Panc1 (cell line): Measurements from ENCODE around the gene DSCAM. TPM values are rescaled to one million over a fixed set of nuclear protein-coding genes. Genes with fewer than 3 reads are reported as not detected.

Experiments used
- ATAC-seq: fragments of 200-7000 bp; cut with Tn5 transposase; 2 replicates; pipeline ENCODE4 v1.9.1; 2020; ENCODE audit warnings: mild to moderate bottlenecking, moderate library complexity
- BruUV-seq: library from RNA; stranded (reverse); fragments of 400-500 nt; replicated peaks from 2 replicates; lab custom pipeline; 2021; lab: Mats Ljungman, UMichigan
- CTCF ChIA-PET: fragments of 300-600 bp; sonication (Branson Sonifier 250); formaldehyde crosslinking; loops from one replicate; lab custom pipeline; 2022; ENCODE audit warnings: antibody characterized with exemption; lab: Charles Lee
- POLR2A ChIA-PET: fragments of 300-600 bp; sonication (Branson Sonifier 250); formaldehyde crosslinking; loops from one replicate; lab custom pipeline; 2022; ENCODE audit warnings: antibody characterized with exemption; lab: Charles Lee
- DNase-seq: peaks from one replicate; pipeline ENCODE4 v3.0.0-alpha.2; 2010; ENCODE audit warnings: low read depth, low spot score
- H3K27ac ChIP-seq: 2 replicates; pipeline ENCODE4 v1.5.1; 2011; ENCODE audit warnings: mild to moderate bottlenecking, low read length, inconsistent platforms
- H3K27me3 ChIP-seq: fragments of 200-500 bp; sonication (Bioruptor generic); 2 replicates; pipeline ENCODE4 v1.6.0; 2014; ENCODE audit warnings: low read length, inconsistent platforms; ENCODE audit not compliant: control insufficient read depth, insufficient read depth
- H3K36me3 ChIP-seq: fragments of 200-500 bp; sonication (Bioruptor generic); 2 replicates; pipeline ENCODE4 v1.5.1; 2014; ENCODE audit warnings: inconsistent platforms, mild to moderate bottlenecking, low read length, moderate library complexity; ENCODE audit not compliant: control insufficient read depth, insufficient read depth
- H3K4me1 ChIP-seq: 2 replicates; pipeline ENCODE4 v1.5.1; 2011; ENCODE audit warnings: inconsistent platforms, mild to moderate bottlenecking, low read length, moderate library complexity; ENCODE audit not compliant: control insufficient read depth, insufficient read depth
- H3K4me3 ChIP-seq, 2 experiments: 2 replicates each; pipeline ENCODE4 v1.5.1; 2011 to 2012; ENCODE audit warnings: low read depth in 2 of 2, low read length in 2 of 2, mild to moderate bottlenecking in 2 of 2, inconsistent platforms in 1 of 2, moderate library complexity in 1 of 2
- H3K9me3 ChIP-seq: fragments of 200-500 bp; sonication (Bioruptor generic); 2 replicates; pipeline ENCODE4 v1.5.1; 2014; ENCODE audit warnings: low read depth, mild to moderate bottlenecking, inconsistent platforms, low read length, moderate library complexity; ENCODE audit not compliant: control insufficient read depth, insufficient read depth
- POLR2AphosphoS5 ChIP-seq: IDR thresholded peaks from 2 replicates; pipeline ENCODE4 v1.6.1; 2012; ENCODE audit warnings: mild to moderate bottlenecking, low read depth, low read length, moderate library complexity
- SIN3A ChIP-seq: IDR thresholded peaks from 2 replicates; pipeline ENCODE4 v1.6.1; 2012; ENCODE audit warnings: low read depth, mild to moderate bottlenecking, low read length, moderate library complexity, borderline replicate concordance; ENCODE audit not compliant: insufficient read depth
- TCF7L2 ChIP-seq: IDR thresholded peaks from 2 replicates; pipeline ENCODE4 v1.6.1; 2011; ENCODE audit warnings: mild to moderate bottlenecking, low read depth, low read length, inconsistent platforms
- in situ Hi-C: cut with HindIII; loops from 2 replicates; pipeline ENCODE4 v1.10.0; 2016; ENCODE audit warnings: low sequenced_read_pairs, low pct_unique_long_range_greater_than_20kb
- intact Hi-C: fragments of 100-400 bp; cut with micrococcal nuclease; formaldehyde crosslinking; loops from one replicate; pipeline ENCODE4 v1.10.0; 2022; ENCODE audit not compliant: unreplicated experiment
- total RNA-seq: library from RNA; stranded (reverse); gene quantifications from one replicate; pipeline ENCODE4 v1.2.1, GENCODE V29; 2021; ENCODE audit not compliant: unreplicated experiment
- TF ChIP-seq, protein P1 (sequence below): fragments of 450-650 bp; IDR thresholded peaks from 2 replicates; pipeline ENCODE4 v1.5.1; 2017; ENCODE audit warnings: mild to moderate bottlenecking
- TF ChIP-seq, protein P2 (sequence below), 2 experiments: IDR thresholded peaks; 2 replicates each; pipeline ENCODE4 v1.6.1; 2011 to 2012; ENCODE audit warnings: low read depth in 2 of 2, control low read depth in 1 of 2, low read length in 1 of 2, mild to moderate bottlenecking in 1 of 2, moderate library complexity in 1 of 2; ENCODE audit not compliant: insufficient read depth in 1 of 2

Gene DSCAM
- total RNA-seq, 1 experiment from 2014 or later = not detected

DNA sequence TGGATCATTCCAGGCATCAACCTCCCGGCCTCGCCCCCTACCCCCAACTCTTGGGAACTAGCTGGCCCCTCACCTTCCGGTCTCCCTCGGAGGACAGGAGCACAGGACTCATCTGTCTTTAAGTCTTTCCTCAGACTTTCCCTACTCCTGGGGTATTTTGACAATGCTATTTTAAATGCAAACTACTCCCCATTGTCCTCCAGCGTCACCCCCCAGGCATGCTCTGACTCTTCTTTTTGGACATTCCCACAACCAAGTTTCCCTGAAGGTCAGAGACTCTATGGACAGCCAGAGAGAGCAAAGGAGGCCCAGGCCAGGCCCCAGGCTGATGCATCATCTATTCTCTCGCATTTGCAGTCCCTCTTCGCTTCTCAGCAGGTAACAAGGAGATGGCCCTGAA, 555.4 kb downstream of the DSCAM start:
- no peaks in the 10 kb centered on the region for H3K36me3 ChIP-seq
- DNase-seq (no peak), ATAC-seq (no peak)
- no TSS peak for BruUV-seq
- H3K27ac ChIP-seq = no peak overlapping the region
- no peak for TF ChIP-seq TCF7L2
- H3K9me3 ChIP-seq = no peaks in the 10 kb centered on the region
- intact Hi-C loops = no loop called here
- in situ Hi-C loops = no loop called here
- no peaks in the 10 kb centered on the region for H3K27me3 ChIP-seq
- no peak overlapping the region for H3K4me3 ChIP-seq
- ChIA-PET POLR2A (no interaction called here), CTCF (interaction anchor here (0.7 kb wide), 1 partner anchor 407 kb away, joined by 10 read pairs; no protein-coding TSS in a partner anchor)
- H3K4me1 ChIP-seq = no peaks in the 10 kb centered on the region

DNA sequence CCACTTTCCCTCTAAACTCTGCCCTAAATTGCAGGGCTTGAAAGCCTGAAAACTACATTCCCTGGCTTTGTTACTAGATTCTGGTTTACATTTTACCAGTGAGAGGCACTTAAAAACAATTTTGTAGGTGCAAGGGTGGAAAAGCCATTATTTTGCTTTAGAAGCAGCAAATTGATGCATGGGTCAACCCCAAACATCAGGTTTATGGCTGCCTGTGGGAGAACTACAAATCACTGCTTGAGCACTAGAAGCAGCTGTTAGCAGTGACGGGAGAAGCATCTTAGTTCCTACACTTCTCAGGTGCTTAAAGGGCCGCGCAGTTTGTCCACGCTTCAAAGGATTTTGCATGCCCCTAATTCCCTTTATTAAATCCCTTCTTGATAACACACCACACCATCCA, 562.5 kb downstream of the DSCAM start:
- no peak overlapping the region for H3K4me3 ChIP-seq
- H3K27ac ChIP-seq = no peak overlapping the region
- H3K36me3 ChIP-seq = no peaks in the 10 kb centered on the region
- H3K27me3 ChIP-seq = no peaks in the 10 kb centered on the region
- CTCF ChIA-PET = no interaction called here
- DNase-seq = no peak
- no peak for TF ChIP-seq TCF7L2
- TF ChIP-seq POLR2AphosphoS5 = no peak
- TF ChIP-seq, protein P1, sequence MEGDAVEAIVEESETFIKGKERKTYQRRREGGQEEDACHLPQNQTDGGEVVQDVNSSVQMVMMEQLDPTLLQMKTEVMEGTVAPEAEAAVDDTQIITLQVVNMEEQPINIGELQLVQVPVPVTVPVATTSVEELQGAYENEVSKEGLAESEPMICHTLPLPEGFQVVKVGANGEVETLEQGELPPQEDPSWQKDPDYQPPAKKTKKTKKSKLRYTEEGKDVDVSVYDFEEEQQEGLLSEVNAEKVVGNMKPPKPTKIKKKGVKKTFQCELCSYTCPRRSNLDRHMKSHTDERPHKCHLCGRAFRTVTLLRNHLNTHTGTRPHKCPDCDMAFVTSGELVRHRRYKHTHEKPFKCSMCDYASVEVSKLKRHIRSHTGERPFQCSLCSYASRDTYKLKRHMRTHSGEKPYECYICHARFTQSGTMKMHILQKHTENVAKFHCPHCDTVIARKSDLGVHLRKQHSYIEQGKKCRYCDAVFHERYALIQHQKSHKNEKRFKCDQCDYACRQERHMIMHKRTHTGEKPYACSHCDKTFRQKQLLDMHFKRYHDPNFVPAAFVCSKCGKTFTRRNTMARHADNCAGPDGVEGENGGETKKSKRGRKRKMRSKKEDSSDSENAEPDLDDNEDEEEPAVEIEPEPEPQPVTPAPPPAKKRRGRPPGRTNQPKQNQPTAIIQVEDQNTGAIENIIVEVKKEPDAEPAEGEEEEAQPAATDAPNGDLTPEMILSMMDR = no peak
- intact Hi-C loops = no loop called here
- no TSS peak for BruUV-seq
- no peak for ATAC-seq
- in situ Hi-C loops = no loop called here
- H3K4me1 ChIP-seq = no peaks in the 10 kb centered on the region
- H3K9me3 ChIP-seq = no peaks in the 10 kb centered on the region
- POLR2A ChIA-PET = no interaction called here

DNA sequence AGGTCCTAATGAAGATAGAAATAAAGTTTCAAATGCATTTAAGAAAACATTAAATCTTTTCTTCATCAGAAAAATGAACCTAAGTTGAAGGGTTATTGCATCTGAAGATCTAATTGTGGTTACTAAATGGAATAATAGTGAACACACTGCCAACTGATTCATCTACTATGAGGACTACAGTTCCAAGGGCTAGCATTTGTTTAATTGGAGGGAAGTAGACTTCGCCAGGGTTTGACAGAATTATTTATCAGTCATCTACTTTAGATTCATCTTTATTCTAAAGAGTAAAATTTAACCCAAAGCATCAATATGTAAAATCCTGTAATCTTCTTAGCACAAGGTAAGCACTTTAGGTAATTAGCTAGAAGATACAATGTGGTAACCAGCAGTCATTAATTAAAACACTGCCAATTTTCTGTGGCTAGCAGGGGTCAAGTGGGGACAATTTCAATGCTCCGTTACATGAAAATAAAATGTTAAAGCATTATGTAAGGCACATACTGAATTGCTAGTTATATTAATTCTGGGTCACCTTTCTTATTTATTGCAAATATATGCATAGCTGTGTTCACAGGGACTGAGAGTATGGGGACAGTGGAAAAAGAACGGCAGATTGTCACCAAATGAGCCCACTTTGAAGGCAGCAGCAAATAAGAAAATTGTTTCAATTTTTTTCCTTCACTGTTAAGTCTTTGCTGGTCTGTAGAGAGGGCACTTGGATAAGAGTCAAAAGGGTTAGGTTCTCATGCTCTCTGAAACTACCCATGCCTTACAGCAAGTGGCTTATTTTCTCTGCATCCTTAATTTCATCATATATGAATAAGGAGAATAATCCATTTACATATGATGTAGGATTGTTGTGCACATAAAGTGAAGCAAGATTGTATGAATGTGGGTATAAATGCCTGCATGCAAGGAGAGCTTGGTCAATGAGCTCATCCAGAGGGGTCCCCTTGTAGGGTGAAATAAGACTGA, 563.8 kb downstream of the DSCAM start:
- H3K4me3 ChIP-seq = no peak overlapping the region
- no peak overlapping the region for H3K27ac ChIP-seq
- in situ Hi-C loops (no loop called here), intact Hi-C loops (no loop called here)
- TF ChIP-seq, protein P2, sequence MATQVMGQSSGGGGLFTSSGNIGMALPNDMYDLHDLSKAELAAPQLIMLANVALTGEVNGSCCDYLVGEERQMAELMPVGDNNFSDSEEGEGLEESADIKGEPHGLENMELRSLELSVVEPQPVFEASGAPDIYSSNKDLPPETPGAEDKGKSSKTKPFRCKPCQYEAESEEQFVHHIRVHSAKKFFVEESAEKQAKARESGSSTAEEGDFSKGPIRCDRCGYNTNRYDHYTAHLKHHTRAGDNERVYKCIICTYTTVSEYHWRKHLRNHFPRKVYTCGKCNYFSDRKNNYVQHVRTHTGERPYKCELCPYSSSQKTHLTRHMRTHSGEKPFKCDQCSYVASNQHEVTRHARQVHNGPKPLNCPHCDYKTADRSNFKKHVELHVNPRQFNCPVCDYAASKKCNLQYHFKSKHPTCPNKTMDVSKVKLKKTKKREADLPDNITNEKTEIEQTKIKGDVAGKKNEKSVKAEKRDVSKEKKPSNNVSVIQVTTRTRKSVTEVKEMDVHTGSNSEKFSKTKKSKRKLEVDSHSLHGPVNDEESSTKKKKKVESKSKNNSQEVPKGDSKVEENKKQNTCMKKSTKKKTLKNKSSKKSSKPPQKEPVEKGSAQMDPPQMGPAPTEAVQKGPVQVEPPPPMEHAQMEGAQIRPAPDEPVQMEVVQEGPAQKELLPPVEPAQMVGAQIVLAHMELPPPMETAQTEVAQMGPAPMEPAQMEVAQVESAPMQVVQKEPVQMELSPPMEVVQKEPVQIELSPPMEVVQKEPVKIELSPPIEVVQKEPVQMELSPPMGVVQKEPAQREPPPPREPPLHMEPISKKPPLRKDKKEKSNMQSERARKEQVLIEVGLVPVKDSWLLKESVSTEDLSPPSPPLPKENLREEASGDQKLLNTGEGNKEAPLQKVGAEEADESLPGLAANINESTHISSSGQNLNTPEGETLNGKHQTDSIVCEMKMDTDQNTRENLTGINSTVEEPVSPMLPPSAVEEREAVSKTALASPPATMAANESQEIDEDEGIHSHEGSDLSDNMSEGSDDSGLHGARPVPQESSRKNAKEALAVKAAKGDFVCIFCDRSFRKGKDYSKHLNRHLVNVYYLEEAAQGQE (IDR thresholded peaks at IDR 0.05; ENCODE audit: insufficient read depth in 1 of 2, low read depth in 2 of 2, low read length in 1 of 2) = no peak
- TF ChIP-seq TCF7L2 (no peak), POLR2AphosphoS5 (no peak), SIN3A (no peak)
- TF ChIP-seq, protein P1 = no peak
- H3K4me1 ChIP-seq = no peaks in the 10 kb centered on the region
- no peaks in the 10 kb centered on the region for H3K27me3 ChIP-seq
- ChIA-PET CTCF (no interaction called here), POLR2A (no interaction called here)
- H3K36me3 ChIP-seq = no peaks in the 10 kb centered on the region
- BruUV-seq = no TSS peak
- ATAC-seq (no peak), DNase-seq (no peak)
- no peaks in the 10 kb centered on the region for H3K9me3 ChIP-seq
